ENCODE measurements around the gene GALNTL6. TPM values are rescaled to one million over a fixed set of nuclear protein-coding genes. Genes with fewer than 3 reads are reported as not detected.

Gene GALNTL6
- total and polyA plus RNA-seq, 2 donors (not counting 1 experiment from before 2014, with no cell fraction given), result not detected

DNA sequence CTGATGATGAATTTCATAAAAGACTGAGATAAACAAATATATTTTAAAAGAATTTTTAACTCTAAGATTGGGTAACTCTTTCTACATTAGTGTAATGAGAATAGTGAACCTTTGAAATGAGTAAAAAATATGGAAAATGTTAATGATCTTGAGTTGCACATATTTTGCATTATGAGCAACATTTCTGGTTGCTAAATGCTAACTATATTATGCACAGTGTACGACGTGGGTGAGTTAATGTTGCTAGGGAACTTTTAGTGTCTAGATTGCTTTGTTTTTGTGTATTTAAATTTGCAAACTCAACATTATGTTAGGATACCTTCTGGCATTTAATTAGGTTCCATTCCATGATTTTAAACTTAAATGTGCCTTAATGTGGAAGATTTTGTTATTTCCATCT lies 742.5 kb downstream of the GALNTL6 start:
- TF ChIP-seq, protein P1, sequence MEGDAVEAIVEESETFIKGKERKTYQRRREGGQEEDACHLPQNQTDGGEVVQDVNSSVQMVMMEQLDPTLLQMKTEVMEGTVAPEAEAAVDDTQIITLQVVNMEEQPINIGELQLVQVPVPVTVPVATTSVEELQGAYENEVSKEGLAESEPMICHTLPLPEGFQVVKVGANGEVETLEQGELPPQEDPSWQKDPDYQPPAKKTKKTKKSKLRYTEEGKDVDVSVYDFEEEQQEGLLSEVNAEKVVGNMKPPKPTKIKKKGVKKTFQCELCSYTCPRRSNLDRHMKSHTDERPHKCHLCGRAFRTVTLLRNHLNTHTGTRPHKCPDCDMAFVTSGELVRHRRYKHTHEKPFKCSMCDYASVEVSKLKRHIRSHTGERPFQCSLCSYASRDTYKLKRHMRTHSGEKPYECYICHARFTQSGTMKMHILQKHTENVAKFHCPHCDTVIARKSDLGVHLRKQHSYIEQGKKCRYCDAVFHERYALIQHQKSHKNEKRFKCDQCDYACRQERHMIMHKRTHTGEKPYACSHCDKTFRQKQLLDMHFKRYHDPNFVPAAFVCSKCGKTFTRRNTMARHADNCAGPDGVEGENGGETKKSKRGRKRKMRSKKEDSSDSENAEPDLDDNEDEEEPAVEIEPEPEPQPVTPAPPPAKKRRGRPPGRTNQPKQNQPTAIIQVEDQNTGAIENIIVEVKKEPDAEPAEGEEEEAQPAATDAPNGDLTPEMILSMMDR (conservative IDR thresholded peaks at IDR 0.05 in 1 of 2, IDR thresholded peaks at IDR 0.05 in 1 of 2; ENCODE audit: low read depth in 1 of 2, low read length in 2 of 2), result no peak
- no peak for TF ChIP-seq EZH2 (IDR thresholded peaks at IDR 0.05; ENCODE audit: low read length, missing control alignments)

DNA sequence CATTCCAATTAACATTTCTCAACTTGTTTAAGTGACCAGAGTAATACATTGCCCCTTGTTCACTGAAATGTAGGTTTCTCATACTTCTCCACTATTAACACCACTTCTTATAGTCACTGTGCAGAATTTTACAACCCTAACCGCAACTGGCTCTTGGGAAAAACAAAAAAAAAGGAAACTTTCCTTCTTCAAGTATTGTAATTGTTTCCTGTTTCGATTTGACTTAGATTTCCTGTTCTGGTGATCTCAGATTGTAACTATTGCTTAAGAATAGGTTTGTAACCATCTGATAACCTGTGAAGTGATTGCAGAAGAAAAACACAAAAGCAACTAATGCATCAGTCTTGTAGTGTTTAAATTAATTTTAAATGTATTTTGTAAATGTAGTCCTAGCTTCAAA lies 760.7 kb downstream of the GALNTL6 start:
- H3K4me2 ChIP-seq (ENCODE audit: extremely low read depth, insufficient read depth, low read length), result no peak overlapping the region
- no peaks in the 10 kb centered on the region for H4K20me1 ChIP-seq (ENCODE audit: control insufficient read depth, extremely low read depth, insufficient read depth, low read length)
- H3K27me3 ChIP-seq (ENCODE audit: control insufficient read depth, insufficient read depth, low read length), result no peaks in the 10 kb centered on the region
- no peaks in the 10 kb centered on the region for H3K79me2 ChIP-seq (ENCODE audit: control insufficient read depth, insufficient read depth, low read length)
- TF ChIP-seq, protein P1 (conservative IDR thresholded peaks at IDR 0.05 in 1 of 2, IDR thresholded peaks at IDR 0.05 in 1 of 2; ENCODE audit: low read depth in 1 of 2, low read length in 2 of 2), result no peak
- TF ChIP-seq EZH2 (IDR thresholded peaks at IDR 0.05; ENCODE audit: low read length, missing control alignments), result no peak
- no peak for DNase-seq (ENCODE audit: low read depth in 2 of 2)
- no peak overlapping the region for H3K27ac ChIP-seq (ENCODE audit: insufficient read depth, low read length)
- H2AFZ ChIP-seq (ENCODE audit: low read length), result no peak overlapping the region
- no peak overlapping the region for H3K4me3 ChIP-seq (replicated peaks in 1 of 4; ENCODE audit: control extremely low read depth in 1 of 4, insufficient read depth in 1 of 4, low read depth in 3 of 4, low read length in 4 of 4)
- H3K9me3 ChIP-seq (ENCODE audit: control insufficient read depth, insufficient read depth, low read depth, low read length), result no peaks in the 10 kb centered on the region
- H3K9ac ChIP-seq (ENCODE audit: insufficient read depth, low read length), result no peak overlapping the region
- no peaks in the 10 kb centered on the region for H3K36me3 ChIP-seq (ENCODE audit: control insufficient read depth, insufficient read depth, low read length)
- H3K4me1 ChIP-seq (ENCODE audit: control insufficient read depth, extremely low read depth, insufficient read depth, low read length), result no peaks in the 10 kb centered on the region

More for the DNA sequence above, 742.5 kb downstream of the GALNTL6 start:
- Histone ChIP-seq H3K27me3 (ENCODE audit: control insufficient read depth, insufficient read depth, low read length) (no peaks in the 10 kb centered on the region), H3K27ac (ENCODE audit: insufficient read depth, low read length) (no peak overlapping the region), H3K9me3 (ENCODE audit: control insufficient read depth, insufficient read depth, low read depth, low read length) (no peaks in the 10 kb centered on the region), H4K20me1 (ENCODE audit: control insufficient read depth, extremely low read depth, insufficient read depth, low read length) (no peaks in the 10 kb centered on the region), H3K36me3 (ENCODE audit: control insufficient read depth, insufficient read depth, low read length) (no peaks in the 10 kb centered on the region), H3K4me3 (replicated peaks in 1 of 4; ENCODE audit: control extremely low read depth in 1 of 4, insufficient read depth in 1 of 4, low read depth in 3 of 4, low read length in 4 of 4) (no peak overlapping the region), H2AFZ (ENCODE audit: low read length) (no peak overlapping the region), H3K4me2 (ENCODE audit: extremely low read depth, insufficient read depth, low read length) (no peak overlapping the region), H3K79me2 (ENCODE audit: control insufficient read depth, insufficient read depth, low read length) (no peaks in the 10 kb centered on the region), H3K9ac (ENCODE audit: insufficient read depth, low read length) (no peak overlapping the region), H3K4me1 (ENCODE audit: control insufficient read depth, extremely low read depth, insufficient read depth, low read length) (no peaks in the 10 kb centered on the region)
- DNase-seq (ENCODE audit: low read depth in 2 of 2), result no peak

DNA sequence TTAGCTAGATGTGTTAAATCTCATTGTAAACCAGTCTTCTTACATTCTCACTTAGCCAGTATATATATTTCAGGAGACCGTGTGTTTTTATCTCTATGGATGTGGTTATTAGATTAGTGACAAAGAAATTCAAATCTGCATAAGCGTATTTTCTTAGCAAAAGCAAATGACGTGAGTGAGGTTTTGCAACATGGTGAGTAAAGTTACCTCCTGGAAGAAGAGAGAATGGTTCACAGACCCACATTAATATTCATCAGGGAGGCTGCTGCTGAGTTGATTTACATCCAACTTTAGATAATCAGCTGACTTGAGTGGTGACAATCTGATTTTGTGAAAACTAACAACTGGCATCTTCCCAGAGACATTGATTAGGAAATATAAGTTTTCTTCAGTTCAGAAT lies 765.5 kb downstream of the GALNTL6 start:
- Histone ChIP-seq H3K4me2 (ENCODE audit: extremely low read depth, insufficient read depth, low read length) (no peak overlapping the region), H3K4me1 (ENCODE audit: control insufficient read depth, extremely low read depth, insufficient read depth, low read length) (no peaks in the 10 kb centered on the region), H3K79me2 (ENCODE audit: control insufficient read depth, insufficient read depth, low read length) (no peaks in the 10 kb centered on the region), H3K27me3 (ENCODE audit: control insufficient read depth, insufficient read depth, low read length) (no peaks in the 10 kb centered on the region), H3K27ac (ENCODE audit: insufficient read depth, low read length) (no peak overlapping the region), H3K9me3 (ENCODE audit: control insufficient read depth, insufficient read depth, low read depth, low read length) (no peaks in the 10 kb centered on the region), H3K36me3 (ENCODE audit: control insufficient read depth, insufficient read depth, low read length) (no peaks in the 10 kb centered on the region), H3K9ac (ENCODE audit: insufficient read depth, low read length) (no peak overlapping the region), H2AFZ (ENCODE audit: low read length) (no peak overlapping the region), H4K20me1 (ENCODE audit: control insufficient read depth, extremely low read depth, insufficient read depth, low read length) (no peaks in the 10 kb centered on the region), H3K4me3 (replicated peaks in 1 of 4; ENCODE audit: control extremely low read depth in 1 of 4, insufficient read depth in 1 of 4, low read depth in 3 of 4, low read length in 4 of 4) (no peak overlapping the region)
- DNase-seq (ENCODE audit: low read depth in 2 of 2), result peak in 1 of 2 donors; percentile 26
- TF ChIP-seq EZH2 (IDR thresholded peaks at IDR 0.05; ENCODE audit: low read length, missing control alignments), result no peak
- TF ChIP-seq, protein P1 (conservative IDR thresholded peaks at IDR 0.05 in 1 of 2, IDR thresholded peaks at IDR 0.05 in 1 of 2; ENCODE audit: low read depth in 1 of 2, low read length in 2 of 2), result no peak
